Measurements from ENCODE around the gene CASS4. TPM values are rescaled to one million over a fixed set of nuclear protein-coding genes. Genes with fewer than 3 reads are reported as not detected.
A peak's percentile ranks its signal among the peaks of the same experiment; 100 is the strongest.

The CASS4 gene
- total RNA-seq, 3 donors from 2014 or later, result 0.61 to 1.0 (median 0.77) TPM

GRCh38 chr20:56371977-56372376 lies 40.1 kb upstream of the CASS4 start:
- no peaks in the 10 kb centered on the region for H3K9me3 ChIP-seq
- ATAC-seq, result no peak
- H3K4me3 ChIP-seq, result no peak overlapping the region
- DNase-seq, result no peak
- intact Hi-C loops (cut with DNase I, micrococcal nuclease), result no loop called here
- H3K36me3 ChIP-seq (ENCODE audit: low read depth), result no peaks in the 10 kb centered on the region
- no peaks in the 10 kb centered on the region for H3K4me1 ChIP-seq (ENCODE audit: low read depth)
- TF ChIP-seq, protein P1, sequence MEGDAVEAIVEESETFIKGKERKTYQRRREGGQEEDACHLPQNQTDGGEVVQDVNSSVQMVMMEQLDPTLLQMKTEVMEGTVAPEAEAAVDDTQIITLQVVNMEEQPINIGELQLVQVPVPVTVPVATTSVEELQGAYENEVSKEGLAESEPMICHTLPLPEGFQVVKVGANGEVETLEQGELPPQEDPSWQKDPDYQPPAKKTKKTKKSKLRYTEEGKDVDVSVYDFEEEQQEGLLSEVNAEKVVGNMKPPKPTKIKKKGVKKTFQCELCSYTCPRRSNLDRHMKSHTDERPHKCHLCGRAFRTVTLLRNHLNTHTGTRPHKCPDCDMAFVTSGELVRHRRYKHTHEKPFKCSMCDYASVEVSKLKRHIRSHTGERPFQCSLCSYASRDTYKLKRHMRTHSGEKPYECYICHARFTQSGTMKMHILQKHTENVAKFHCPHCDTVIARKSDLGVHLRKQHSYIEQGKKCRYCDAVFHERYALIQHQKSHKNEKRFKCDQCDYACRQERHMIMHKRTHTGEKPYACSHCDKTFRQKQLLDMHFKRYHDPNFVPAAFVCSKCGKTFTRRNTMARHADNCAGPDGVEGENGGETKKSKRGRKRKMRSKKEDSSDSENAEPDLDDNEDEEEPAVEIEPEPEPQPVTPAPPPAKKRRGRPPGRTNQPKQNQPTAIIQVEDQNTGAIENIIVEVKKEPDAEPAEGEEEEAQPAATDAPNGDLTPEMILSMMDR (IDR thresholded peaks at IDR 0.05), result no peak

GRCh38 chr20:56372850-56373249 lies 39.2 kb upstream of the CASS4 start:
- ATAC-seq (no peak), DNase-seq (no peak)
- no peaks in the 10 kb centered on the region for H3K4me1 ChIP-seq (ENCODE audit: low read depth)
- TF ChIP-seq, protein P1 (IDR thresholded peaks at IDR 0.05), result no peak
- no peaks in the 10 kb centered on the region for H3K9me3 ChIP-seq
- intact Hi-C loops (cut with DNase I, micrococcal nuclease), result no loop called here
- H3K36me3 ChIP-seq (ENCODE audit: low read depth), result no peaks in the 10 kb centered on the region
- no peak overlapping the region for H3K4me3 ChIP-seq

- intact Hi-C loops (cut with DNase I, micrococcal nuclease), result no loop called here
- Histone ChIP-seq H3K4me3 (no peak overlapping the region), H3K9me3 (no peaks in the 10 kb centered on the region), H3K36me3 (ENCODE audit: low read depth) (no peaks in the 10 kb centered on the region), H3K4me1 (ENCODE audit: low read depth) (no peaks in the 10 kb centered on the region)
- DNase-seq, result no peak
- peak; percentile 47 for ATAC-seq
- TF ChIP-seq, protein P1 (IDR thresholded peaks at IDR 0.05), result no peak
Observed at GRCh38 chr20:56373942-56374341, 38.1 kb upstream of the CASS4 start.

DNA sequence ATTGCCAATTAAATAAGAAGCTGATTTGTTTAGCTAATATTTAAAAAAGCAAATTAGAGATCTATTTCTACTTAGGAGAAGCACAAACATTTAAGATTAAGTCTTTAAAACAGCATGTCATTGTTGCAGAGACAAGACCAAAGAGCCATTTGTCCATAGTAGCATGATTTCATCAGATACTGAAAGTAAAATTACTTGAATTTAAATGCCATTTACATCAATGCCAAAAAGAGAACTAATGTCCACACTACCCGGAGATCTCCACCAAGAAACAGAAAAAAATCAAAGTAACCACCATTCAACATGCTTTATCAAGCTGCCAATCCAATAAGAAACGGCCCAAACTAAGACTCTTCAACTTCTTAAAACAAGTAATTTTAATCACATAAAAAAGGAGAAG lies 35.7 kb upstream of the CASS4 start:
- Histone ChIP-seq H3K4me3 (no peak overlapping the region), H3K9me3 (no peaks in the 10 kb centered on the region), H3K4me1 (ENCODE audit: low read depth) (no peaks in the 10 kb centered on the region), H3K36me3 (ENCODE audit: low read depth) (no peaks in the 10 kb centered on the region)
- ATAC-seq (no peak), DNase-seq (no peak)
- intact Hi-C loops (cut with DNase I, micrococcal nuclease), result no loop called here
- TF ChIP-seq, protein P1 (IDR thresholded peaks at IDR 0.05), result no peak

- intact Hi-C loops (cut with DNase I, micrococcal nuclease), result no loop called here
- no peak for ATAC-seq
- no peaks in the 10 kb centered on the region for H3K9me3 ChIP-seq
Observed at GRCh38 chr20:56378386-56378785, 33.7 kb upstream of the CASS4 start.

More at GRCh38 chr20:56378386-56378785, 33.7 kb upstream of the CASS4 start:
- no peaks in the 10 kb centered on the region for H3K4me1 ChIP-seq (ENCODE audit: low read depth)
- no peaks in the 10 kb centered on the region for H3K36me3 ChIP-seq (ENCODE audit: low read depth)
- DNase-seq, result no peak
- TF ChIP-seq, protein P1 (IDR thresholded peaks at IDR 0.05), result no peak
- no peak overlapping the region for H3K4me3 ChIP-seq
